ENCODE data around the gene CCDC149. TPM values are rescaled to one million over a fixed set of nuclear protein-coding genes. Genes with fewer than 3 reads are reported as not detected.

CCDC149 gene
- total and polyA plus RNA-seq, 2 of the 8 experiments (the other 6 are each of a cell fraction or from before 2014, with no cell fraction given): 2.2 to 5.6 TPM

GRCh38 chr4:24805566-24805965, 107.3 kb downstream of the CCDC149 start:
- Histone ChIP-seq H2AK5ac (ENCODE audit: low read depth, low read length) (no peak overlapping the region), H3K36me3 (ENCODE audit: control insufficient read depth in 2 of 4, insufficient read depth in 4 of 4, low read length in 3 of 4) (no peaks in the 10 kb centered on the region; a peak in 1 of 8 replicates), H3K4me3 (ENCODE audit: extremely low read depth in 1 of 4, insufficient read depth in 2 of 4, low read depth in 3 of 4, low read length in 4 of 4) (no peak overlapping the region), H2BK20ac (ENCODE audit: low read length) (no peak overlapping the region), H3K23ac (ENCODE audit: insufficient read length) (no peak overlapping the region), H3K27ac (ENCODE audit: low read depth, low read length) (no peak overlapping the region), H4K20me1 (replicated peaks in 1 of 2; ENCODE audit: control insufficient read depth in 1 of 2, insufficient read depth in 2 of 2, low read length in 2 of 2) (peaks cover 0 to 2% of the 10 kb centered on the region in 2 experiments), H3K4ac (replicated peaks; ENCODE audit: insufficient read length, low read depth, low read length) (no peak overlapping the region), H3K18ac (ENCODE audit: extremely low read depth, low read length) (no peak overlapping the region), H4K8ac (ENCODE audit: extremely low read depth, insufficient read depth, low read length) (no peak overlapping the region), H3K9ac (replicated peaks in 1 of 4; ENCODE audit: extremely low read depth in 1 of 4, low read depth in 3 of 4, low read length in 3 of 4) (no peak overlapping the region), H3K56ac (replicated peaks; ENCODE audit: insufficient read length, low read depth, low read length) (no peak overlapping the region), H3K14ac (ENCODE audit: insufficient read length) (no peak overlapping the region), H2BK120ac (replicated peaks; ENCODE audit: low read depth, low read length) (no peak overlapping the region), H3K4me2 (ENCODE audit: insufficient read depth in 1 of 2, low read depth in 2 of 2, low read length in 2 of 2) (no peak overlapping the region), H4K91ac (replicated peaks; ENCODE audit: insufficient read length, low read length) (no peak overlapping the region), H4K5ac (ENCODE audit: insufficient read length, low read depth, low read length) (no peak overlapping the region), H3K23me2 (ENCODE audit: low read depth, low read length) (peaks cover under 1% of the 10 kb centered on the region; the same call in 1 of the 2 replicates), H3K27me3 (replicated peaks in 1 of 4; ENCODE audit: control insufficient read depth in 3 of 4, extremely low read depth in 1 of 4, insufficient read depth in 3 of 4, low read length in 3 of 4) (peaks cover 0 to 9% (median 5%) of the 10 kb centered on the region in 4 experiments; a peak in 5 of 7 replicates), H3K9me3 (ENCODE audit: insufficient read depth in 2 of 2, low read depth in 1 of 2, low read length in 1 of 2) (no peaks in the 10 kb centered on the region), H2BK15ac (ENCODE audit: low read length) (no peak overlapping the region), H3K4me1 (replicated peaks in 1 of 4; ENCODE audit: control insufficient read depth in 3 of 4, insufficient read depth in 4 of 4, low read length in 3 of 4) (peaks cover 2 to 19% (median 12%) of the 10 kb centered on the region in 4 experiments; a peak in 4 of 7 replicates), H2BK5ac (ENCODE audit: low read depth, low read length) (no peak overlapping the region), H3K79me1 (ENCODE audit: low read depth, low read length) (no peaks in the 10 kb centered on the region), H2AFZ (ENCODE audit: low read length) (no peak overlapping the region), H3K79me2 (ENCODE audit: control insufficient read depth in 1 of 2, insufficient read depth in 2 of 2, low read length in 2 of 2) (no peaks in the 10 kb centered on the region), H2BK12ac (ENCODE audit: low read depth, low read length) (no peak overlapping the region)
- POLR2A ChIA-PET (ENCODE audit: partially characterized antibody): interaction anchor here (0.9 kb wide), 1 partner anchor 12 kb away, joined by 3 read pairs; no protein-coding TSS in a partner anchor
- FAIRE-seq (peak; percentile 39), DNase-seq (ENCODE audit: low read depth in 1 of 2, low spot score in 2 of 2) (peak in 1 of 2 experiments; percentile 36)
- CTCF ChIA-PET (ENCODE audit: partially characterized antibody): interaction anchor here (0.7 to 0.8 kb wide), 2 partner anchors 9 to 12 kb away, joined by 3 to 4 read pairs; no protein-coding TSS in a partner anchor
- TF ChIP-seq MAFK (IDR thresholded peaks at IDR 0.05; ENCODE audit: low read depth, low read length) (0 out of 2 replicates have a peak, but pooled peaks have one; percentile 4), CHD2 (IDR thresholded peaks at IDR 0.05; ENCODE audit: low read length) (no peak), CTBP2 (IDR thresholded peaks at IDR 0.05; ENCODE audit: borderline replicate concordance, insufficient read depth, insufficient read length, low read length) (no peak), TBP (IDR thresholded peaks at IDR 0.05; ENCODE audit: low read depth, low read length) (no peak), BACH1 (IDR thresholded peaks at IDR 0.05; ENCODE audit: low read length) (no peak), TCF12 (IDR thresholded peaks at IDR 0.05; ENCODE audit: low read depth, low read length) (no peak), RFX5 (IDR thresholded peaks at IDR 0.05; ENCODE audit: borderline replicate concordance, low read depth, low read length) (no peak), EZH2 (IDR thresholded peaks at IDR 0.05; ENCODE audit: low read depth, low read length, severe bottlenecking) (no peak), HDAC6 (IDR thresholded peaks at IDR 0.05; ENCODE audit: low read depth, low read length) (no peak)
- TF ChIP-seq, protein P1, sequence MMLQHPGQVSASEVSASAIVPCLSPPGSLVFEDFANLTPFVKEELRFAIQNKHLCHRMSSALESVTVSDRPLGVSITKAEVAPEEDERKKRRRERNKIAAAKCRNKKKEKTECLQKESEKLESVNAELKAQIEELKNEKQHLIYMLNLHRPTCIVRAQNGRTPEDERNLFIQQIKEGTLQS (IDR thresholded peaks at IDR 0.05; ENCODE audit: insufficient read depth, low read depth, low read length): no peak
- TF ChIP-seq, protein P2, sequence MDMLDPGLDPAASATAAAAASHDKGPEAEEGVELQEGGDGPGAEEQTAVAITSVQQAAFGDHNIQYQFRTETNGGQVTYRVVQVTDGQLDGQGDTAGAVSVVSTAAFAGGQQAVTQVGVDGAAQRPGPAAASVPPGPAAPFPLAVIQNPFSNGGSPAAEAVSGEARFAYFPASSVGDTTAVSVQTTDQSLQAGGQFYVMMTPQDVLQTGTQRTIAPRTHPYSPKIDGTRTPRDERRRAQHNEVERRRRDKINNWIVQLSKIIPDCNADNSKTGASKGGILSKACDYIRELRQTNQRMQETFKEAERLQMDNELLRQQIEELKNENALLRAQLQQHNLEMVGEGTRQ (IDR thresholded peaks at IDR 0.05; ENCODE audit: low read length): peak; percentile 73
- 85% methylated on average over 6 of the region's 6 CpGs; no CpG with 5 or more reads in 1 of the 2 experiments for WGBS, 2 experiments (ENCODE audit: extremely low coverage in 1 of 2, insufficient coverage in 1 of 2, insufficient read length in 1 of 2, insufficient replicate concordance in 2 of 2, low coverage in 1 of 2, low lambda C conversion rate in 2 of 2, missing lambda C conversion rate in 1 of 2)
